BJ (cell line): ENCODE data around the gene ANO9. TPM values are rescaled to one million over a fixed set of nuclear protein-coding genes. Genes with fewer than 3 reads are reported as not detected.

Experiments
- CTCF ChIA-PET: fragments of 350-600 bp; formaldehyde crosslinking; extraction: SDS; loops from one replicate; lab custom pipeline; 2021; ENCODE audit warnings: antibody characterized with exemption, inconsistent platforms; lab: Yijun Ruan, JAX
- POLR2A ChIA-PET: fragments of 300-600 bp; sonication (Branson Sonifier 250); formaldehyde crosslinking; extraction: SDS; loops from one replicate; lab custom pipeline; 2021; ENCODE audit warnings: antibody characterized with exemption; lab: Charles Lee
- DNase-seq: peaks from one replicate; pipeline ENCODE4 v3.0.0-alpha.2; 2011; ENCODE audit warnings: low read depth
- H3K27me3 ChIP-seq: 2 replicates; pipeline ENCODE4 v1.6.0; 2011; ENCODE audit warnings: low read length; ENCODE audit not compliant: control insufficient read depth, insufficient read depth
- H3K36me3 ChIP-seq: 2 replicates; pipeline ENCODE4 v1.5.1; 2011; ENCODE audit warnings: low read length; ENCODE audit not compliant: control insufficient read depth, insufficient read depth
- H3K4me3 ChIP-seq: 2 replicates; pipeline ENCODE4 v1.5.1; 2011; ENCODE audit warnings: low read depth, mild to moderate bottlenecking, control low read depth, low read length
- CTCF ChIP-seq: IDR thresholded peaks from 2 replicates; pipeline ENCODE4 v1.5.1; 2011; ENCODE audit warnings: low read depth, mild to moderate bottlenecking, control low read depth, inconsistent platforms, low read length, moderate library complexity; ENCODE audit not compliant: insufficient read depth
- polyA minus RNA-seq: library from RNA; depleted of rRNA, polyadenylated mRNA; stranded (reverse); fragments of >200 nt; gene quantifications from 2 replicates; pipeline ENCODE4 v1.2.3, GENCODE V29; 2011; rRNA and poly(A)+ RNA removed
- polyA plus RNA-seq: library from polyadenylated mRNA; depleted of rRNA; stranded (reverse); fragments of >200 nt; gene quantifications from 2 replicates; pipeline ENCODE4 v1.2.3, GENCODE V29; 2011; rRNA removed

The ANO9 gene
- polyA plus RNA-seq (not detected in 2 replicates), polyA minus RNA-seq (not detected in 2 replicates)

GRCh38 chr11:441418-442274 lies at the start of gene ANO9:
Gene ANO9, minus strand, starts transcription at chr11:442011. Its CDS starts 85 bp downstream, at chr11:441926.
- Histone ChIP-seq H3K4me3 (no peak within 1 kb of the TSS), H3K36me3 (no peaks in the 10 kb centered on the region), H3K27me3 (peaks cover 3% of the 10 kb centered on the region)
- POLR2A ChIA-PET: no interaction called here
- DNase-seq: no peak
- CTCF ChIA-PET: no interaction called here
- no peak for TF ChIP-seq CTCF

- POLR2A ChIA-PET: no interaction called here
- Histone ChIP-seq H3K4me3 (no peak overlapping the region), H3K27me3 (no peaks in the 10 kb centered on the region), H3K36me3 (peaks cover 23% of the 10 kb centered on the region)
- TF ChIP-seq CTCF: no peak
- no peak for DNase-seq
- CTCF ChIA-PET: no interaction called here
Observed at GRCh38 chr11:491358-491757, 49.5 kb upstream of the ANO9 start.

- ChIA-PET POLR2A (no interaction called here), CTCF (no interaction called here)
- H3K4me3 ChIP-seq: no peak overlapping the region
- DNase-seq: no peak
- no peak for TF ChIP-seq CTCF
- H3K36me3 ChIP-seq: peaks cover 23% of the 10 kb centered on the region
- H3K27me3 ChIP-seq: no peaks in the 10 kb centered on the region
Observed at GRCh38 chr11:490930-491260, 49.1 kb upstream of the ANO9 start.

GRCh38 chr11:490186-490929 lies 48.5 kb upstream of the ANO9 start:
- no peak for DNase-seq
- H3K4me3 ChIP-seq: no peak overlapping the region
- H3K36me3 ChIP-seq: peaks cover 20% of the 10 kb centered on the region
- no peak for TF ChIP-seq CTCF
- CTCF ChIA-PET: no interaction called here
- POLR2A ChIA-PET: no interaction called here
- no peaks in the 10 kb centered on the region for H3K27me3 ChIP-seq

GRCh38 chr11:489610-490185 lies 47.9 kb upstream of the ANO9 start:
- Histone ChIP-seq H3K36me3 (peaks cover 14% of the 10 kb centered on the region), H3K27me3 (no peaks in the 10 kb centered on the region), H3K4me3 (no peak overlapping the region)
- ChIA-PET POLR2A (no interaction called here), CTCF (no interaction called here)
- DNase-seq: no peak
- no peak for TF ChIP-seq CTCF
